C4-2B (cell line): ENCODE measurements around the gene LRRK2.
"Not testable (repeated sequence)": the region's sequence is repeated elsewhere in the genome, so short reads cannot be mapped to it uniquely, and the experiment has no call there.

Source experiments
- H3K27ac ChIP-seq: fragments of 450-650 bp; 2 replicates; pipeline ENCODE4 v1.5.1; 2017
- CTCF ChIP-seq: fragments of 450-650 bp; conservative IDR thresholded peaks from 2 replicates; pipeline ENCODE4 v1.5.1; 2017; ENCODE audit warnings: mild to moderate bottlenecking
- ZFX ChIP-seq: fragments of 450-650 bp; IDR thresholded peaks from 2 replicates; pipeline ENCODE4 v1.6.1; 2017

The LRRK2 gene

GRCh38 chr12:40248585-40249297 is 23.9 kb downstream of the LRRK2 start:
- no peak overlapping the region for H3K27ac ChIP-seq
- no peak for TF ChIP-seq CTCF
- no peak for TF ChIP-seq ZFX

GRCh38 chr12:40250652-40251051 is 25.9 kb downstream of the LRRK2 start:
- not testable (repeated sequence) for H3K27ac ChIP-seq

- TF ChIP-seq ZFX (no peak), CTCF (no peak)
- no peak overlapping the region for H3K27ac ChIP-seq
Measured at GRCh38 chr12:40253936-40254335, 29.1 kb downstream of the LRRK2 start.

- TF ChIP-seq CTCF (no peak), ZFX (no peak)
Measured at GRCh38 chr12:40254455-40255085, 29.8 kb downstream of the LRRK2 start.

GRCh38 chr12:40258371-40258770 is 33.6 kb downstream of the LRRK2 start:
- TF ChIP-seq CTCF (no peak), ZFX (no peak)
- H3K27ac ChIP-seq = no peak overlapping the region

More at GRCh38 chr12:40254455-40255085, 29.8 kb downstream of the LRRK2 start:
- no peak overlapping the region for H3K27ac ChIP-seq

GRCh38 chr12:40261937-40262336 is 37.1 kb downstream of the LRRK2 start:
- no peak for TF ChIP-seq ZFX
- TF ChIP-seq CTCF = no peak

GRCh38 chr12:40262657-40263056 is 37.9 kb downstream of the LRRK2 start:
- no peak for TF ChIP-seq CTCF
- no peak for TF ChIP-seq ZFX
- H3K27ac ChIP-seq = no peak overlapping the region

More at GRCh38 chr12:40261937-40262336, 37.1 kb downstream of the LRRK2 start:
- no peak overlapping the region for H3K27ac ChIP-seq
